Measurements from ENCODE around the gene PRKG2. TPM values are rescaled to one million over a fixed set of nuclear protein-coding genes. Genes with fewer than 3 reads are reported as not detected.

PRKG2 gene
- total RNA-seq, 1 donor from 2014 or later = 2.9 TPM

DNA sequence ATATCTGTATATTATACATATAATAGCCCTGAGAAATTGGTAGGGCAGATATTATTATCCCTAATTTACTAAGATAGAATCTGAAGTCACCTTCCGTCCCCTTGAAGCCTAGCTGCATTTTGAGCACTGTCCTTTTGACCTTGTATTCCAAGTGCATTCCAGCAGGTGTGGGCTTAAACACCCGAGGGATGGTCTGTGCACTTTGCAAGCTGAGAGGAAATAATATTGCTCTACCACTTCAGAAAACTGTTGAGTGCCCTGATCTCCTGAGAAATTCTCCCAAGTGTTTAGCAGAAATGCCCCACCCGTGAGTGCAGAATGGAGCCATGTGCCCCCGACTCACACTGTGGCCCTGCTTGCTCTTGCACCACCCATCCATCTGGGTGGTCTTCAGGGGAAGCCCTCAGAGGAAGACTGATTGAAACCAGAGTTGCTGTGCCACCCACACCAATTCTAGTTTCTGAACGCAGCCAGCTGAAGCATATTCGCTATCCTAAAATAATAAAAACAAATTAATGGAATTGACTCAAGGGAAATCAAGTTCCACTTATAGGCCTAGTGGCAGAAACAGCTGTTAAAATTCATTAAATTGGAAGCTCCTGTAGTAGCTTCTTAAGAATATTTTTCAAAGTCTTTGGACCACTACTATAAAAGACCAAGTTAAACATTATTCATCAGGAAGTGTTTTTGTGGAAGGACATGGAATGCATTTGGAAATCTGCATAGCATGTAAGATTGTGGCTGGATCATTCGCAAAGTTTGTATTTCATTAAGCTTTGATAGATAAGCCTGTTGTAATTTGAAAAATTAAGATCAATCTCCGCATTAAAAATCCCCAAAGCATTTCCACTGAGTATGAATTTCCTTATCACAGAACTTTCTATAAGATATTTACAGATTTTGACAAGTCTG is 41.3 kb upstream of the PRKG2 start:
- H3K4me1 Mint-ChIP-seq (ENCODE audit: low read depth) = peaks cover 11% of the 10 kb centered on the region
- no peak for TF ChIP-seq CTCF (IDR thresholded peaks at IDR 0.05; ENCODE audit: unreplicated experiment)
- peaks cover 9% of the 10 kb centered on the region for H3K9me3 Mint-ChIP-seq (ENCODE audit: low read depth)
- H3K36me3 Mint-ChIP-seq (ENCODE audit: insufficient read depth) = no peaks in the 10 kb centered on the region
- H3K27me3 Mint-ChIP-seq = no peaks in the 10 kb centered on the region
- no peak for DNase-seq (ENCODE audit: low spot score, unreplicated experiment)
- no peak overlapping the region for H3K27ac Mint-ChIP-seq
- no peak overlapping the region for H3K4me3 Mint-ChIP-seq (ENCODE audit: low read depth)

DNA sequence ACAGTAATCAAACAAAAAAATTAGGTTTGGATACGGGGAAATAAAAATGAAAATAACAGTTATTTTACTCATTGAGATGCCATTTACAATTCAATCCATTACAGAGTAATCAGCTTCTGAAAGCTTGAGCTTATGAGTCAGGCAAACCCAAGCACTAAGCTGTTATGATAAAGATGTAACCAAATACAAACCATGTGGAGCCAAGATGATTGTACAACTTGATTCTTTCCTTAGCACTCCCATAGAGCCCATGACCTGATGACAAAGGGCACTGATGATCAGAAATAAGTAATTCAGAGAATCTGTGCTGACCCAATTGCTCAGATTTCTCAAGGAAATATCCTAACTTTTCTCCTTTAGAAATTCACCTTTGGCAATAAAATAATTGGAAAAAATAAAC is 40.5 kb upstream of the PRKG2 start:
- Mint-ChIP-seq H3K4me3 (ENCODE audit: low read depth) (no peak overlapping the region), H3K9me3 (ENCODE audit: low read depth) (peaks cover 13% of the 10 kb centered on the region), H3K4me1 (ENCODE audit: low read depth) (peaks cover 11% of the 10 kb centered on the region), H3K36me3 (ENCODE audit: insufficient read depth) (no peaks in the 10 kb centered on the region), H3K27me3 (no peaks in the 10 kb centered on the region), H3K27ac (no peak overlapping the region)
- TF ChIP-seq CTCF (IDR thresholded peaks at IDR 0.05; ENCODE audit: unreplicated experiment) = no peak
- DNase-seq (ENCODE audit: low spot score, unreplicated experiment) = no peak

- no peak for TF ChIP-seq CTCF (IDR thresholded peaks at IDR 0.05; ENCODE audit: unreplicated experiment)
- Mint-ChIP-seq H3K27ac (no peak overlapping the region), H3K27me3 (no peaks in the 10 kb centered on the region), H3K36me3 (ENCODE audit: insufficient read depth) (no peaks in the 10 kb centered on the region), H3K4me3 (ENCODE audit: low read depth) (no peak overlapping the region), H3K4me1 (ENCODE audit: low read depth) (peaks cover 1% of the 10 kb centered on the region), H3K9me3 (ENCODE audit: low read depth) (peaks cover 11% of the 10 kb centered on the region)
- no peak for DNase-seq (ENCODE audit: low spot score, unreplicated experiment)
Measured at GRCh38 chr4:81250430-81250829, 35.4 kb upstream of the PRKG2 start.

GRCh38 chr4:81245218-81246009 is 30.4 kb upstream of the PRKG2 start:
- no peaks in the 10 kb centered on the region for H3K36me3 Mint-ChIP-seq (ENCODE audit: insufficient read depth)
- H3K9me3 Mint-ChIP-seq (ENCODE audit: low read depth) = no peaks in the 10 kb centered on the region
- H3K27ac Mint-ChIP-seq = no peak overlapping the region
- DNase-seq (ENCODE audit: low spot score, unreplicated experiment) = no peak
- H3K4me1 Mint-ChIP-seq (ENCODE audit: low read depth) = peaks cover 2% of the 10 kb centered on the region
- no peak overlapping the region for H3K4me3 Mint-ChIP-seq (ENCODE audit: low read depth)
- H3K27me3 Mint-ChIP-seq = no peaks in the 10 kb centered on the region
- no peak for TF ChIP-seq CTCF (IDR thresholded peaks at IDR 0.05; ENCODE audit: unreplicated experiment)

DNA sequence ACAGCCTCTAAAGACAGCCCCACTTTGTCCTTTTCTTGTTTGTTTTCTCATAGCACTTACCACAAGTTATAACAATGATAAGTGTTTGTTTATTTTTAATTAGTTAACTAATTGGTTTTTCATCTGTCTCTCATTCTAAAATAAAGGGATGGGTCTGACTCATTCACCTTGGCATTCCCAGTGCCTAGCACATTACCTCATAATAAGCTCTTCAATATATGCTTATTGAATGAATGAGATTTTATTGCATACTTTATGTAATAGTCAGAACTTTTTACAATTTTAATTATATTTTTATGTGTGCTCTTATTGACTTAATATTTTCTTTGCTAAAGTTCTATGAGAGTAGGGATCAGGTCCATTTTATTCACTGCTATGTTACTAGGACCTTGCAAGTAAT is 22.8 kb upstream of the PRKG2 start:
- Mint-ChIP-seq H3K36me3 (ENCODE audit: insufficient read depth) (no peaks in the 10 kb centered on the region), H3K4me1 (ENCODE audit: low read depth) (peaks cover 2% of the 10 kb centered on the region), H3K4me3 (ENCODE audit: low read depth) (no peak overlapping the region), H3K27ac (no peak overlapping the region), H3K9me3 (ENCODE audit: low read depth) (no peaks in the 10 kb centered on the region), H3K27me3 (no peaks in the 10 kb centered on the region)
- TF ChIP-seq CTCF (IDR thresholded peaks at IDR 0.05; ENCODE audit: unreplicated experiment) = no peak
- no peak for DNase-seq (ENCODE audit: low spot score, unreplicated experiment)

All from progenitor cell of endocrine pancreas (in vitro differentiated cells).